ENCODE data around the gene CDH4. TPM values are rescaled to one million over a fixed set of nuclear protein-coding genes. Genes with fewer than 3 reads are reported as not detected.

CDH4 gene
- total RNA-seq, 3 donors from 2014 or later (not counting 1 experiment from before 2014, with no cell fraction given): 0.18 TPM; not detected in 2

- 87% methylated on average over 11 of the region's 12 CpGs for WGBS (ENCODE audit: insufficient coverage)
- DNase-seq (no peak), ATAC-seq (peak in 1 of 3 donors; percentile 36)
- intact Hi-C loops (cut with micrococcal nuclease): no loop called here
- H3K9me3 Mint-ChIP-seq: no peaks in the 10 kb centered on the region
- H3K27me3 Mint-ChIP-seq (ENCODE audit: low read depth in 2 of 2): no peaks in the 10 kb centered on the region
- Histone ChIP-seq H3K27ac (ENCODE audit: low read length) (no peak overlapping the region), H3K9me3 (ENCODE audit: control insufficient read depth, insufficient read depth, low read length) (peaks cover 2% of the 10 kb centered on the region), H3K4me1 (ENCODE audit: control insufficient read depth, insufficient read depth, low read length) (no peaks in the 10 kb centered on the region), H3K27me3 (ENCODE audit: control insufficient read depth, insufficient read depth, low read length) (no peaks in the 10 kb centered on the region), H3K36me3 (ENCODE audit: control insufficient read depth, insufficient read depth, low read length) (no peaks in the 10 kb centered on the region), H3K4me3 (ENCODE audit: low read length) (no peak overlapping the region)
- H3K4me3 Mint-ChIP-seq: no peak overlapping the region
- TF ChIP-seq, protein P1, sequence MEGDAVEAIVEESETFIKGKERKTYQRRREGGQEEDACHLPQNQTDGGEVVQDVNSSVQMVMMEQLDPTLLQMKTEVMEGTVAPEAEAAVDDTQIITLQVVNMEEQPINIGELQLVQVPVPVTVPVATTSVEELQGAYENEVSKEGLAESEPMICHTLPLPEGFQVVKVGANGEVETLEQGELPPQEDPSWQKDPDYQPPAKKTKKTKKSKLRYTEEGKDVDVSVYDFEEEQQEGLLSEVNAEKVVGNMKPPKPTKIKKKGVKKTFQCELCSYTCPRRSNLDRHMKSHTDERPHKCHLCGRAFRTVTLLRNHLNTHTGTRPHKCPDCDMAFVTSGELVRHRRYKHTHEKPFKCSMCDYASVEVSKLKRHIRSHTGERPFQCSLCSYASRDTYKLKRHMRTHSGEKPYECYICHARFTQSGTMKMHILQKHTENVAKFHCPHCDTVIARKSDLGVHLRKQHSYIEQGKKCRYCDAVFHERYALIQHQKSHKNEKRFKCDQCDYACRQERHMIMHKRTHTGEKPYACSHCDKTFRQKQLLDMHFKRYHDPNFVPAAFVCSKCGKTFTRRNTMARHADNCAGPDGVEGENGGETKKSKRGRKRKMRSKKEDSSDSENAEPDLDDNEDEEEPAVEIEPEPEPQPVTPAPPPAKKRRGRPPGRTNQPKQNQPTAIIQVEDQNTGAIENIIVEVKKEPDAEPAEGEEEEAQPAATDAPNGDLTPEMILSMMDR (IDR thresholded peaks at IDR 0.05): no peak
- no peaks in the 10 kb centered on the region for H3K4me1 Mint-ChIP-seq
- no peak overlapping the region for H3K27ac Mint-ChIP-seq
- H3K36me3 Mint-ChIP-seq: no peaks in the 10 kb centered on the region
Measured at GRCh38 chr20:61754976-61755778, 503.1 kb downstream of the CDH4 start.

DNA sequence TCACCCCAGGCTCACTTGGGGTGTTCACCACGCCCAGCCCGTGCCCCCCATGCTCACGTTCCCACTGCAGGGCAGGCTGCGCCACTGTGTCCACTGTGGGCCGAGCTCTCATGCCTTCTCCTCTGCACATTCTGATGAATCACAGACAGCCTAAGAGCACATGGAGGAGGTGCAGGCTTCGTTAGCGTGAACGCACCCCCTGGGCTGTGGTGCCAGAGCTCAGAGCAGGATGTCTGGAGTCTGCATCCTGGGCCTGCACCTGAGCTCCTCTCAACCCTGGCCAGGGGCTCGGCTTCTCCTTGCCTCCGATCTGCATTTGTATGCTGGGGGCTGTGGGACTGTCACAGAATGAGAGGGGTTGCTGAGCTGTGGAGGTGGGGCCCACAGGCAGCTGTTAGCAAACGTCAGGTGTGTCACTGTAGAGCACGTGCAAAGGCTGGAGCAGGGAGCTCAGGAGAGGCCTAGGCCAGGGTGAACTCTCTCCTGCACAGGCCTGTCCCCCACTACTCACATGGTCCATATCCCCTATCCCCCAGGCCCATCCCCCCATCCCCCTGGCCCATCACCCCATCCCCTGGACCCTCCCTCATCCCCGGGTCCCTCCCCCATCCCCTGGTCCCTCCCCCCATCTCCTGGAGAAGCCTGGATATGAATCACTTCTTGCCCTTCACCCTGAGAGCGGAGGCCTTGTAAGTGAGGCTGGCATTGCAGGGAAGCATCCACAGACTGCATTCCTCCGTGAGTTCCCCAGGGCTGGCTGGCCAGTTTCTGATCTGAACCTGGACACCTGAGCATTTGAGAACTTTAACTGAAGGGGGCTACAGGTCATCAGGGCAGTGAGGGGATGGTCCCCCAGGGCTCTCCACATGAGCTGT lies 504.1 kb downstream of the CDH4 start:
- no peak for DNase-seq
- Histone ChIP-seq H3K4me1 (ENCODE audit: control insufficient read depth, insufficient read depth, low read length) (no peaks in the 10 kb centered on the region), H3K27ac (ENCODE audit: low read length) (no peak overlapping the region), H3K36me3 (ENCODE audit: control insufficient read depth, insufficient read depth, low read length) (no peaks in the 10 kb centered on the region), H3K27me3 (ENCODE audit: control insufficient read depth, insufficient read depth, low read length) (no peaks in the 10 kb centered on the region), H3K4me3 (ENCODE audit: low read length) (no peak overlapping the region), H3K9me3 (ENCODE audit: control insufficient read depth, insufficient read depth, low read length) (peaks cover 2% of the 10 kb centered on the region)
- intact Hi-C loops (cut with micrococcal nuclease): no loop called here
- Mint-ChIP-seq H3K9me3 (no peaks in the 10 kb centered on the region), H3K4me1 (no peaks in the 10 kb centered on the region), H3K27me3 (ENCODE audit: low read depth in 2 of 2) (no peaks in the 10 kb centered on the region), H3K27ac (no peak overlapping the region), H3K4me3 (no peak overlapping the region), H3K36me3 (no peaks in the 10 kb centered on the region)
- 87% methylated on average over 14 of the region's 15 CpGs for WGBS (ENCODE audit: insufficient coverage)
- peak in 1 of 3 donors; percentile 3 for ATAC-seq
- TF ChIP-seq, protein P1 (IDR thresholded peaks at IDR 0.05): no peak

- 77% methylated on average over 18 of the region's 18 CpGs for WGBS (ENCODE audit: insufficient coverage)
- intact Hi-C loops (cut with micrococcal nuclease): no loop called here
- Mint-ChIP-seq H3K4me1 (no peaks in the 10 kb centered on the region), H3K27ac (no peak overlapping the region), H3K27me3 (ENCODE audit: low read depth in 2 of 2) (no peaks in the 10 kb centered on the region), H3K9me3 (no peaks in the 10 kb centered on the region), H3K4me3 (no peak overlapping the region), H3K36me3 (no peaks in the 10 kb centered on the region)
- TF ChIP-seq, protein P1 (IDR thresholded peaks at IDR 0.05): no peak
- no peaks in the 10 kb centered on the region for H3K4me1 ChIP-seq (ENCODE audit: control insufficient read depth, insufficient read depth, low read length)
- H3K4me3 ChIP-seq (ENCODE audit: low read length): no peak overlapping the region
- no peak overlapping the region for H3K27ac ChIP-seq (ENCODE audit: low read length)
- ATAC-seq (no peak), DNase-seq (no peak)
- H3K9me3 ChIP-seq (ENCODE audit: control insufficient read depth, insufficient read depth, low read length): peaks cover 6% of the 10 kb centered on the region
- H3K27me3 ChIP-seq (ENCODE audit: control insufficient read depth, insufficient read depth, low read length): no peaks in the 10 kb centered on the region
- no peaks in the 10 kb centered on the region for H3K36me3 ChIP-seq (ENCODE audit: control insufficient read depth, insufficient read depth, low read length)
Measured at GRCh38 chr20:61756966-61757677, 505.1 kb downstream of the CDH4 start.
